KMS-11 (cell line): ENCODE measurements around the gene HSD17B2.
"Not testable (repeated sequence)": the region's sequence is repeated elsewhere in the genome, so short reads cannot be mapped to it uniquely, and the experiment has no call there.

ENCODE experiments used
- H2AFZ ChIP-seq: fragments of 200-600 bp; sonication (generic); 2 replicates; pipeline ENCODE4 v1.6.1; 2016; ENCODE audit warnings: antibody characterized with exemption, mixed run types, low read depth
- H3K27ac ChIP-seq: fragments of 200-600 bp; sonication (generic); 2 replicates; pipeline ENCODE4 v1.6.1; 2016; ENCODE audit warnings: mild to moderate bottlenecking, mixed run types
- H3K27me3 ChIP-seq: fragments of 200-600 bp; sonication (generic); 2 replicates; pipeline ENCODE4 v1.6.1; 2017; ENCODE audit warnings: mild to moderate bottlenecking, low read depth, mixed run types, moderate library complexity; ENCODE audit not compliant: insufficient read depth
- H3K36me3 ChIP-seq: fragments of 200-600 bp; sonication (generic); 2 replicates; pipeline ENCODE4 v1.6.1; 2017; ENCODE audit warnings: mild to moderate bottlenecking, mixed run types; ENCODE audit not compliant: insufficient read depth
- H3K4me1 ChIP-seq: fragments of 200-600 bp; sonication (generic); 2 replicates; pipeline ENCODE4 v1.6.1; 2016; ENCODE audit warnings: mild to moderate bottlenecking, low read depth, mixed run types; ENCODE audit not compliant: poor library complexity, severe bottlenecking
- H3K4me2 ChIP-seq: fragments of 200-600 bp; sonication (generic); 2 replicates; pipeline ENCODE4 v1.7.0; 2016; ENCODE audit warnings: mild to moderate bottlenecking, mixed run types
- H3K4me3 ChIP-seq: fragments of 200-600 bp; sonication (generic); IDR thresholded peaks from 2 replicates; pipeline ENCODE4 v1.6.1; 2017; ENCODE audit warnings: low read depth, low read length, mixed read lengths; ENCODE audit not compliant: insufficient read depth
- H3K79me2 ChIP-seq: fragments of 200-600 bp; sonication (generic); 2 replicates; pipeline ENCODE4 v1.6.1; 2016; ENCODE audit warnings: low read depth, mixed run types; ENCODE audit not compliant: insufficient read depth
- H3K9ac ChIP-seq: fragments of 200-600 bp; sonication (generic); 2 replicates; pipeline ENCODE4 v1.6.1; 2016; ENCODE audit warnings: mild to moderate bottlenecking, mixed run types
- H4K20me1 ChIP-seq: fragments of 200-600 bp; sonication (generic); 2 replicates; pipeline ENCODE4 v1.6.1; 2016; ENCODE audit warnings: mild to moderate bottlenecking, mixed run types; ENCODE audit not compliant: insufficient read depth
- TF ChIP-seq, protein P1 (sequence below): fragments of 200-600 bp; sonication (generic); conservative IDR thresholded peaks from 2 replicates; pipeline ENCODE4 v1.6.1; 2017; ENCODE audit warnings: low read depth, mild to moderate bottlenecking, antibody characterized with exemption, low read length, moderate library complexity, mixed read lengths

HSD17B2 gene

DNA sequence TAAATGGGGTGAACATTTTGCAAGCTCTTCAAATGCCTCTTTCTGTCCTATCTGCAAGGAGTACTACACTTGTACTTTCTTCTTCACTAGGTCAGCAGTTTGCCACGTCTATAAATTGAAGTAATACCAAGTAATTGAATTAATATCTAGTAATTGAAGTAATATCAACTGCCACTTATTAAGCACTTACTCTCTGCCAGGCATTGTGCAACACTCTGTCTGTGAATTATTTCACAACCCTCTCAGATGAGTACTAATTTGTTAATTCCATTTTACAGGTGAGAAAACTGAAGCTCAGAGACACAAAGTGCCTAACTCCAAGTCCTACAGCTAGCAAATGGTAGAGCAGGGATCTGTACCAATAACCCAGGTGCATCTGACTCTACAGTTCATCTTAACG is 27.9 kb upstream of the HSD17B2 start:
- Histone ChIP-seq H3K79me2 (no peaks in the 10 kb centered on the region; the same call in 1 of the 2 replicates), H3K4me1 (peaks cover 6% of the 10 kb centered on the region), H2AFZ (no peak overlapping the region), H3K36me3 (no peaks in the 10 kb centered on the region), H3K4me2 (no peak overlapping the region), H4K20me1 (no peaks in the 10 kb centered on the region), H3K27ac (no peak overlapping the region), H3K27me3 (no peaks in the 10 kb centered on the region), H3K4me3 (no peak overlapping the region), H3K9ac (no peak overlapping the region)
- TF ChIP-seq, protein P1, sequence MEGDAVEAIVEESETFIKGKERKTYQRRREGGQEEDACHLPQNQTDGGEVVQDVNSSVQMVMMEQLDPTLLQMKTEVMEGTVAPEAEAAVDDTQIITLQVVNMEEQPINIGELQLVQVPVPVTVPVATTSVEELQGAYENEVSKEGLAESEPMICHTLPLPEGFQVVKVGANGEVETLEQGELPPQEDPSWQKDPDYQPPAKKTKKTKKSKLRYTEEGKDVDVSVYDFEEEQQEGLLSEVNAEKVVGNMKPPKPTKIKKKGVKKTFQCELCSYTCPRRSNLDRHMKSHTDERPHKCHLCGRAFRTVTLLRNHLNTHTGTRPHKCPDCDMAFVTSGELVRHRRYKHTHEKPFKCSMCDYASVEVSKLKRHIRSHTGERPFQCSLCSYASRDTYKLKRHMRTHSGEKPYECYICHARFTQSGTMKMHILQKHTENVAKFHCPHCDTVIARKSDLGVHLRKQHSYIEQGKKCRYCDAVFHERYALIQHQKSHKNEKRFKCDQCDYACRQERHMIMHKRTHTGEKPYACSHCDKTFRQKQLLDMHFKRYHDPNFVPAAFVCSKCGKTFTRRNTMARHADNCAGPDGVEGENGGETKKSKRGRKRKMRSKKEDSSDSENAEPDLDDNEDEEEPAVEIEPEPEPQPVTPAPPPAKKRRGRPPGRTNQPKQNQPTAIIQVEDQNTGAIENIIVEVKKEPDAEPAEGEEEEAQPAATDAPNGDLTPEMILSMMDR, result no peak

DNA sequence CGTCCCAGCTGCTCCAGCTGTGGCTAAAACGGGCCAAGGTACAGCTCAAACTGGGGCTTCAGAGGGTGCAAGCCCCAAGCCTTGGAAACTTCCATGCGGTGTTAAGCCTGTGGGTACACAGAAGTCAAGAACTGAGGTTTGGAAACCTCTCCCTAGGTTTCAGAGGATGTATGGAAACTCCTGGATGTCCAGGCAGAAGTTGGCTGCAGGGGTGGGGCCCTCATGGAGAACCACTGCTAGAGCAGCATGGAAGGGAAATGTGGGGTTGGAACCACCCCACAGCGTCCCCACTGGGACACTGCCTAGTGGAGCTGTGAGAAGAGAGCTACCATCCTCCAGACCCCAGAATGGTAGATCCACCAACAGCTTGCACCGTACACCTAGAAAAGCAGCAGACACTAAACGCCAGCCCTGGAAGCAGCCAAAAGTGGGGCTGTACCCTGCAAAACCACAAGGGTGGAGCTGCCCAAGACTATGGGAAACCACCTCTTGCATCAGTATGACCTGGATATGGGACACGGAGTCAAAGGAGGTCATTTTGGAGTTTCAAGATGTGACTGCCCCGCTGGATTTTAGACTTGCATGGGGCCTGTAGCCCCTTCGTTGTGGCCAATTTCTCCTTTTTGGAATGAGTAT is 26.0 kb upstream of the HSD17B2 start:
- H3K27me3 ChIP-seq, result no peaks in the 10 kb centered on the region
- H2AFZ ChIP-seq, result no peak overlapping the region
- no peak overlapping the region for H3K9ac ChIP-seq
- H3K79me2 ChIP-seq, result no peaks in the 10 kb centered on the region; the same call in 1 of the 2 replicates
- TF ChIP-seq, protein P1, result no peak
- no peaks in the 10 kb centered on the region for H4K20me1 ChIP-seq
- no peak overlapping the region for H3K27ac ChIP-seq
- no peaks in the 10 kb centered on the region for H3K36me3 ChIP-seq
- peaks cover 6% of the 10 kb centered on the region for H3K4me1 ChIP-seq
- no peak overlapping the region for H3K4me3 ChIP-seq
- no peak overlapping the region for H3K4me2 ChIP-seq

DNA sequence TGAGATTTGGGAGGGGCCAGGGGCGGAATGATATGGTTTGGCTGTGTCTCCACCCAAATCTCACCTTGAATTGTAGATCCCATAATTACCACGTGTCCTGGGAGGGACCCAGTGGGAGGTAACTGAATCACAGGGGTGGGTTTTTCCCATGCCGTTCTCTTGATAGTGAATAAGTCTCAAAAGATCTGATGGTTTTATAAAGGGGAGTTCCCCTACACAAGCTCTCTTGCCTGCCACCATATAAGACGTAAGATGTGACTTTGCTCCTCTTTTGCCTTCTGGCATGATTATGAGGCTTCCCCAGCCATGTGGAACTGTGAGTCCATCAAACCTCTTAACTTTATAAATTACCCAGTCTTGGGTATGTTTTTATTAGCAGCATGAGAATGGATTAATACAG is 25.3 kb upstream of the HSD17B2 start:
- not testable (repeated sequence) for H3K27ac ChIP-seq, H3K9ac ChIP-seq, H2AFZ ChIP-seq, H4K20me1 ChIP-seq, H3K27me3 ChIP-seq, H3K4me1 ChIP-seq, H3K79me2 ChIP-seq, H3K36me3 ChIP-seq, H3K4me3 ChIP-seq
- peak overlapping the region; percentile 92; the same call in 1 of the 2 replicates for H3K4me2 ChIP-seq

DNA sequence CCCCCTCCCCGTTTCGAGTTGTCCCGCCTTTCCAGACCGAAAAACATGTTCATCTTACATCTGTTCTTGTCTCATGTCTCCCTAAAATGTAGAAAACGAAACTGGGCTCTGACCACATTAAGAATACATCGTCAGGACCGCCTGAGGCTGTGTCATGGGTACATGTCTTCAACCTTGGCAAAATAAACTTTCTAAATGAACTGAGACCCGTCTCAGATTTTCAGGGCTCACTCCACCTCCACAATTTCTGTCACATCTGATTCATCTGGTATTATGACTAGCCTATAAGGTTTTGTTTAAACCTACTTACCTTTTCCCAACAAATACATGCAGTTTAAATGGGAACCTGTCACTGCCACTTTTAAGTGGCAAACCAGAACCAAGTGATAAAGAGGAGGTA is 24.4 kb upstream of the HSD17B2 start:
- peak overlapping the region; percentile 92 for H3K4me2 ChIP-seq
- no peaks in the 10 kb centered on the region for H4K20me1 ChIP-seq
- H3K4me1 ChIP-seq, result peaks cover 6% of the 10 kb centered on the region
- H3K27me3 ChIP-seq, result no peaks in the 10 kb centered on the region
- H3K4me3 ChIP-seq, result peak overlapping the region; percentile 65
- H3K79me2 ChIP-seq, result no peaks in the 10 kb centered on the region; the same call in 1 of the 2 replicates
- no peaks in the 10 kb centered on the region for H3K36me3 ChIP-seq
- H3K27ac ChIP-seq, result peak overlapping the region; percentile 53
- H3K9ac ChIP-seq, result peak overlapping the region; percentile 61; the same call in 1 of the 2 replicates
- TF ChIP-seq, protein P1, result no peak
- peak overlapping the region; percentile 100 for H2AFZ ChIP-seq

DNA sequence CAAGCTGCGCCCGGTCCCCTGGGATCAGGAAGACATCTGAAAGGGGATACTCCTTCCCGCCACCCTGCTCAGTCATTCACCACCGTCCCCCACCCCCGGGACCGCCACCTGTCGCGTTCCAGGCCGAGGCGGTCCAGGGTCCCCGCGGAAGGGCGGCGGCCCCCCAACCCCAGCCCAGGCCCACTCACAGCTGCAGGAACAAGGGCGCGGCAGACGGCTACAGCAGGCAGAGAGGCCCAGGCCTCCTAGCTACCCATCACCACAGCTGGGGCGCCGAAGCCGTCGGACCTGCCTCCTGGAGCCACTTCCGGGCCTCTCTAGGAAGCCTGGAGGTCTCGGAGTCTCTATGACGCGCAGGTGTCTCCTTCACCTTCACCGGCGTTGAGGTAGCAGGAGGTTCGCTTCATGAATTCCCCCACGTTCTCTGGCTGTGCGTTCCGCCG is 23.8 kb upstream of the HSD17B2 start, which contains the start of gene SDR42E1:
TSS of gene SDR42E1 (minus strand) at position 272 of the 443 bp plus-strand sequence. CDS start 10,612 bp downstream, outside the sequence.
- H4K20me1 ChIP-seq, result no peaks in the 10 kb centered on the region
- peak within 1 kb of the TSS; percentile 92 for H3K4me2 ChIP-seq
- H3K79me2 ChIP-seq, result no peaks in the 10 kb centered on the region; the same call in 1 of the 2 replicates
- H3K9ac ChIP-seq, result peak within 1 kb of the TSS; percentile 61; the same call in 1 of the 2 replicates
- TF ChIP-seq, protein P1, result no peak
- H3K4me3 ChIP-seq, result peak within 1 kb of the TSS; percentile 65
- peak within 1 kb of the TSS; percentile 53 for H3K27ac ChIP-seq
- H3K27me3 ChIP-seq, result no peaks in the 10 kb centered on the region
- peaks cover 6% of the 10 kb centered on the region for H3K4me1 ChIP-seq
- H2AFZ ChIP-seq, result peak within 1 kb of the TSS; percentile 100
- H3K36me3 ChIP-seq, result no peaks in the 10 kb centered on the region
